Esophagus squamous epithelium (tissue), 5 donors: Measurements from ENCODE around the gene FEM1C. TPM values are rescaled to one million over a fixed set of nuclear protein-coding genes. Genes with fewer than 3 reads are reported as not detected.
"Not testable (repeated sequence)": the region's sequence is repeated elsewhere in the genome, so short reads cannot be mapped to it uniquely, and the experiment has no call there.

ENCODE experiments used
- DNase-seq: peaks from one replicate; lab custom pipeline; 2025; lab: John Stamatoyannopoulos, UW
- H3K27ac ChIP-seq, 4 donors: fragments of 200-600 bp; sonication (generic); one replicate each; pipeline ENCODE4 v1.5.1; 2016 to 2019; ENCODE audit warnings: mild to moderate bottlenecking in 1 of 4
- H3K27me3 ChIP-seq, 4 donors: fragments of 200-600 bp; sonication (generic); 1 replicate in 3 of 4; 2 replicates in 1 of 4; pipeline versions ENCODE4 v1.5.1 to v1.6.0; 2017 to 2021; ENCODE audit warnings: antibody characterized with exemption in 1 of 4
- H3K36me3 ChIP-seq, 3 donors: fragments of 200-600 bp; sonication (generic); one replicate each; pipeline ENCODE4 v1.5.1; 2016 to 2019
- H3K4me1 ChIP-seq, 3 donors: fragments of 200-600 bp; sonication (generic); one replicate each; pipeline ENCODE4 v1.5.1; 2017 to 2019
- H3K4me3 ChIP-seq, 4 donors: fragments of 200-600 bp; sonication (generic); 1 replicate in 3 of 4; 2 replicates in 1 of 4; pipeline ENCODE4 v1.5.1; 2016 to 2019; ENCODE audit warnings: mild to moderate bottlenecking in 2 of 4, moderate library complexity in 1 of 4
- H3K9me3 ChIP-seq, 3 donors: fragments of 200-600 bp; sonication (generic); one replicate each; pipeline ENCODE4 v1.5.1; 2016 to 2019
- POLR2A ChIP-seq, 4 donors: fragments of 450-650 bp; IDR thresholded peaks; one replicate each; pipeline ENCODE4 v1.6.1; 2017; ENCODE audit warnings: antibody characterized with exemption in 4 of 4, mild to moderate bottlenecking in 4 of 4, moderate library complexity in 3 of 4
- WGBS, 2 donors: methylation state at CpG; one replicate each; pipeline ENCODE4 v1.1.5; 2018; 5-methylcytosine and 5-hydroxymethylcytosine counted together
- intact Hi-C: fragments of 100-400 bp; cut with DNase I; formaldehyde crosslinking; loops from one replicate; pipeline ENCODE4 v1.15.0; 2022
- total RNA-seq, 4 donors: library from RNA; depleted of rRNA; stranded (reverse); fragments of >200 nt; gene quantifications; one replicate each; pipeline ENCODE4 v1.1.0, GENCODE V29; 2016
- TF ChIP-seq, protein P1 (sequence below), 6 experiments: fragments of 450-650 bp in 4 of 6; fragments of 200-600 bp in 2 of 6; sonication (generic) in 2 of 6; IDR thresholded peaks; one replicate each; pipeline ENCODE4 v1.5.1; 2016 to 2019; ENCODE audit warnings: antibody characterized with exemption in 6 of 6, mild to moderate bottlenecking in 4 of 6, moderate library complexity in 4 of 6
- donor health status: DM: yes; HTN: yes; CAD: no.

The FEM1C gene
- total RNA-seq, 4 donors from 2014 or later, result 8.2 to 23.1 (median 11.7) TPM

DNA sequence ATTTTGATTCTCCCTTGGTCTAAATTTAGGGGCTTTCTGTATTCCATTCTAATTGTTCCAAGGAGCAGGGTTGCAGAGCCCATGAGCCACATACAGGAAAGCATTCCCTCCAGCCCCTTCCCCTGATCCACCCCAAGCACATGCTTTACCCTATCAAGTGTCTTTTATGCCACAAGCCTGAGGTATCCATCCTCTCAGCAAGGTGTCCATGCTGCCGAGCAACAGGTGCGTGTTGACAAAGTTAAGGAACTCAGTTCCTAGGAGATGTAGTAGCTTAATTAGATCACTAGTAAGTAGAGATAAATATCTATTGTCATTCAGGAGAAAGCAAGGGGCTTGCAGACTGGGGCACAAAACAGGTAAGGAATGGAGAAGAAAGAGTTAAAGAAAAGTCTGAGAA, 57.8 kb downstream of the FEM1C start:
- Histone ChIP-seq H3K4me3 (no peak overlapping the region), H3K27me3 (no peaks in the 10 kb centered on the region), H3K36me3 (no peaks in the 10 kb centered on the region), H3K9me3 (no peaks in the 10 kb centered on the region), H3K27ac (no peak overlapping the region), H3K4me1 (no peaks in the 10 kb centered on the region)
- WGBS, 2 donors, result 86 to 100% methylated on average over 2 of the region's 2 CpGs
- no peak for TF ChIP-seq POLR2A (IDR thresholded peaks at IDR 0.05)
- TF ChIP-seq, protein P1, sequence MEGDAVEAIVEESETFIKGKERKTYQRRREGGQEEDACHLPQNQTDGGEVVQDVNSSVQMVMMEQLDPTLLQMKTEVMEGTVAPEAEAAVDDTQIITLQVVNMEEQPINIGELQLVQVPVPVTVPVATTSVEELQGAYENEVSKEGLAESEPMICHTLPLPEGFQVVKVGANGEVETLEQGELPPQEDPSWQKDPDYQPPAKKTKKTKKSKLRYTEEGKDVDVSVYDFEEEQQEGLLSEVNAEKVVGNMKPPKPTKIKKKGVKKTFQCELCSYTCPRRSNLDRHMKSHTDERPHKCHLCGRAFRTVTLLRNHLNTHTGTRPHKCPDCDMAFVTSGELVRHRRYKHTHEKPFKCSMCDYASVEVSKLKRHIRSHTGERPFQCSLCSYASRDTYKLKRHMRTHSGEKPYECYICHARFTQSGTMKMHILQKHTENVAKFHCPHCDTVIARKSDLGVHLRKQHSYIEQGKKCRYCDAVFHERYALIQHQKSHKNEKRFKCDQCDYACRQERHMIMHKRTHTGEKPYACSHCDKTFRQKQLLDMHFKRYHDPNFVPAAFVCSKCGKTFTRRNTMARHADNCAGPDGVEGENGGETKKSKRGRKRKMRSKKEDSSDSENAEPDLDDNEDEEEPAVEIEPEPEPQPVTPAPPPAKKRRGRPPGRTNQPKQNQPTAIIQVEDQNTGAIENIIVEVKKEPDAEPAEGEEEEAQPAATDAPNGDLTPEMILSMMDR (IDR thresholded peaks at IDR 0.05), result no peak
- no peak for DNase-seq
- intact Hi-C loops, result no loop called here

DNA sequence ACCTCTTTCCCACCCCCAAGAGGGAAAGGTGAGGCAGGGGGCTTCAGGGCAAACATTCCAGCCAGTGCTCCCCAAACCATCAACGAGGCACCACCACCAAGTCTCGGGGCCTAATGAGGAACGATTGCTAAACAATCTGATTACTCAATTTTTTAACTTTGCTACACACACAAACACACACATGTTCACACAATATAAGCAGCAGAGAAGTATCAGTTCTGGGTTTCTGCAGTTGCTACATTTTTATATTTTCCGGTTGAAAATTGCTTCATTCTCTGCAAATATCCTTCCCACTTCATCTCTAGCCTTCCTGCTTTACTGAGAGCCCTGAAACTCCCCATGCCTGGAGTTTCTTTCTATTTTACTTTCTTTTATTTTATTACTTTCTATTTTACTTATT, 60.2 kb downstream of the FEM1C start:
- Histone ChIP-seq H3K27me3 (no peaks in the 10 kb centered on the region), H3K36me3 (no peaks in the 10 kb centered on the region), H3K9me3 (no peaks in the 10 kb centered on the region), H3K27ac (no peak overlapping the region), H3K4me3 (no peak overlapping the region), H3K4me1 (no peaks in the 10 kb centered on the region)
- no peak for DNase-seq
- 71 to 75% methylated on average over 4 of the region's 4 CpGs for WGBS, 2 donors
- intact Hi-C loops, result no loop called here
- TF ChIP-seq, protein P1 (IDR thresholded peaks at IDR 0.05), result no peak
- TF ChIP-seq POLR2A (IDR thresholded peaks at IDR 0.05), result no peak

DNA sequence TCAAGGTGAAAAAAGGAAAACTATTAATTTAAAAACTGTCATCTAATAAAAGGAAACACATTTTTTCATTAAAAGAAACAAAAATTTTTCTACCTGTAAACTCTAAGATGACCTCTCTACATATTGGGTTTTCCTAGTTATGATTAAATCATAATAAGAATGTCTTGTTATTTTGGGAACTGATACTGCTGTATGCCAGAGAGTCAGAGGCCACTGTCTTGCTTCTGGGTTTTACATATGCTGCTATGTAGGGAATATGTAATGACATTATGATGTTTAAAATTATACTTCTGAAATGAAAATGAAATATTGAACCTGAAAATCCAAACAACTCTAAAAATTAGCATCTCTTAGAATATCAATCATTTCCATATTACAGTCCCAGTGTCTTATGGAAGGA, 63.7 kb downstream of the FEM1C start:
- Histone ChIP-seq H3K27me3 (no peaks in the 10 kb centered on the region), H3K9me3 (no peaks in the 10 kb centered on the region), H3K4me3 (no peak overlapping the region), H3K27ac (no peak overlapping the region), H3K4me1 (no peaks in the 10 kb centered on the region), H3K36me3 (no peaks in the 10 kb centered on the region)
- TF ChIP-seq, protein P1 (IDR thresholded peaks at IDR 0.05), result no peak
- TF ChIP-seq POLR2A (IDR thresholded peaks at IDR 0.05), result no peak
- DNase-seq, result no peak
- intact Hi-C loops, result no loop called here

DNA sequence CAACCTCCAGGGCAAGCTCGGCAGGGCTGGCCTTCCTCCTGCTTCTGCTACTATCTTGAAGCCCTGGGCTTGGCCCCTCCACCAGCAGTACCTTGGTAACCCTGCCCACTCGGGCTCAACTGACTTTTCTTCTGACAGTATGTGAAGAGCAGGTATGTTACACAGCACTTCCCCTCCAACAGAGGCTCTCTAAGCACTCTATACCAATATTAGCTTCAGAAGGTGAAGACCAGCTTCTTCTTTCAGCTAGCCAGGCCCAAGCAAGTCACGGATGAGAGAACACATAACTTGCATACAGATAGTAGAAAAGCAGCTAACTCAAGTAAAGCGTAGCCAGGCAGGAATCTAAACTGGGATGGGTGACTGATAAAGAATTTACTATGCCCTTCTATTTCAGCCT, 64.3 kb downstream of the FEM1C start:
- DNase-seq, result no peak
- Histone ChIP-seq H3K4me1 (no peaks in the 10 kb centered on the region), H3K9me3 (no peaks in the 10 kb centered on the region), H3K36me3 (no peaks in the 10 kb centered on the region), H3K27ac (no peak overlapping the region), H3K27me3 (no peaks in the 10 kb centered on the region), H3K4me3 (no peak overlapping the region)
- intact Hi-C loops, result no loop called here
- TF ChIP-seq, protein P1 (IDR thresholded peaks at IDR 0.05), result no peak
- TF ChIP-seq POLR2A (IDR thresholded peaks at IDR 0.05), result no peak
- 75 to 85% methylated on average over 4 of the region's 4 CpGs for WGBS, 2 donors

DNA sequence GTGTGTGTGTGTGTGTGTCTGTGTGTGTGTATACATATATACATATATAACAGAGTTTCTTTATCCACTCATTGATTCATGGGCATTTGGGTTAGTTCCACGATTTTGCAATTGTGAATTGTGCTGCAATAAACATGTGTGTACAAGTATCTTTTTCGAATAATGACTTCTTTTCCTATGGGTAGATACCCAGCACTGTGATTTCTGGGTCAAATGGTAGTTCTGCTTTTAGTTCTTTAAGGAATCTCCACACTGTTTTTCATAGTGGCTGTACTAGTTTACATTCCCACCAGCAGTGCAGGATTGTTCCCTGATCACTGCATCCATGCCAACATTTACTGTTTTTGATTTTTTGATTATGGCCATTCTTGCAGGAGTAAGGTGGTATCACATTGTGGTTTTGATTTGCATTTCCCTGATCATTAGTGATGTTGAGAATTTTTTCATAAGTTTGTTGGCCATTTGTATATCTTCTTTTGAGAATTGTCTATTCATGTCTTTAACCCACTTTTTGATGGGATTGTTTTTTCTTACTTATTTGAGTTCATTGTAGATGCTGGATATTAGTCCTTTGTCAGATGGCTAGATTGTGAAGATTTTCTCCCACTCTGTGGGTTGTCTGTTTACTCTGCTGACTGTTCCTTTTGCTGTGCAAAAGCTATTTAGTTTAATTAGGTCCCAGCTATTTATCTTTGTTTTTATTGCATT, 65.3 kb downstream of the FEM1C start:
- H3K4me1 ChIP-seq, intact Hi-C loops, H3K9me3 ChIP-seq, H3K36me3 ChIP-seq, DNase-seq, H3K27ac ChIP-seq, H3K27me3 ChIP-seq, H3K4me3 ChIP-seq: not testable (repeated sequence)
- WGBS, 2 donors, result 40 to 41% methylated on average over 2 of the region's 2 CpGs

DNA sequence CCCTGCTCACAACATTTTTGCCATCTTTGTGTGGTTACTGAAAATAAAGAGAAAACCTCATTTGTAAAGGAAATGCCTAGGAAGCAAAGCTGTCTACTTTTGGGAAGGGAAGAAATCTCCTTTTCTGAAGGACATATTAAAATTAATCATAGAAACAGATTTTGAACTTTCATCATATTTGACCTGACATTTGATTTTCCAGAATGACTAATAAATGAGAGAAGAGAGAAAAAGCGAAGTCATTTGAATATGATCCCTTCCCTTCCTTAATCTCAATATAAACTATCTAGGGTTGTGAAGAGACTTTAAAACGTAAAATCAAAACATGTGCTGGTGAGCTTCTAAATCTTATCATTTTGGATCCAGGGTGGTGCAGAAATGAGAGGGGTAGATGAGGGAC, 66.3 kb downstream of the FEM1C start:
- H3K36me3 ChIP-seq, result no peaks in the 10 kb centered on the region
- 42 to 70% methylated on average over 2 of the region's 2 CpGs for WGBS, 2 donors
- no peaks in the 10 kb centered on the region for H3K9me3 ChIP-seq
- no peak overlapping the region for H3K27ac ChIP-seq
- no peaks in the 10 kb centered on the region for H3K27me3 ChIP-seq
- no peak for DNase-seq
- no peak overlapping the region for H3K4me3 ChIP-seq
- intact Hi-C loops, result no loop called here
- TF ChIP-seq POLR2A (IDR thresholded peaks at IDR 0.05), result no peak
- TF ChIP-seq, protein P1 (IDR thresholded peaks at IDR 0.05), result no peak
- no peaks in the 10 kb centered on the region for H3K4me1 ChIP-seq
